T follicular helper cell (primary cell): ENCODE data around the gene SMIM22.

Source experiments
- DNase-seq: peaks from one replicate; pipeline ENCODE4 v3.0.0-alpha.2; 2020; ENCODE audit warnings: low read depth
- total RNA-seq, 2 experiments: gene quantifications; one replicate each; lab custom pipeline; 2026; lab: John Stamatoyannopoulos, UW

SMIM22 gene, protein sequence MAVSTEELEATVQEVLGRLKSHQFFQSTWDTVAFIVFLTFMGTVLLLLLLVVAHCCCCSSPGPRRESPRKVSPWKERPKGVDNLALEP
- total RNA-seq, result 0 reads per million in 2 experiments

GRCh38 chr16:4795181-4795827 lies at the start of gene SMIM22:
Gene SMIM22 (plus strand): TSS chr16:4795369. CDS start chr16:4795735, 366 bp downstream.
- no peak for DNase-seq

DNA sequence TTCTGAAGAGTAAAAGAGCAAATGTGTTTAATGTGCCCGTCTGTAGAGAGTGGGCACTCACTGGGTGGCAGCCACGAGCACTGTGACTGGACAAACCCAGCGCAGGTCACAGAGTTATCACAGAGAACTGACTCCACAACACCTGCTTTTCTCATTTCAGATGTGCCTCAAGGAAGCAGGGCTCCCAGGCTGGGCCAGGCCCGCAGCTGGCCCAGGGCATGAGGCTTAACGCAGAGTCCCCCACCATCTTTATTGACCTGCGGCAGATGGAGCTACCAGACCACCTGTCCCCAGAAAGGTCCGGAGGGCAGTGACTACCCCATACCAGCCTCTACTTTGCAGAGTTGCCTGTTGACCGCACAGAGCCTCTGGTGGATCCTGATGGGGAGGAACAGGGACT lies 49.0 kb upstream of the SMIM22 start:
- no peak for DNase-seq

DNA sequence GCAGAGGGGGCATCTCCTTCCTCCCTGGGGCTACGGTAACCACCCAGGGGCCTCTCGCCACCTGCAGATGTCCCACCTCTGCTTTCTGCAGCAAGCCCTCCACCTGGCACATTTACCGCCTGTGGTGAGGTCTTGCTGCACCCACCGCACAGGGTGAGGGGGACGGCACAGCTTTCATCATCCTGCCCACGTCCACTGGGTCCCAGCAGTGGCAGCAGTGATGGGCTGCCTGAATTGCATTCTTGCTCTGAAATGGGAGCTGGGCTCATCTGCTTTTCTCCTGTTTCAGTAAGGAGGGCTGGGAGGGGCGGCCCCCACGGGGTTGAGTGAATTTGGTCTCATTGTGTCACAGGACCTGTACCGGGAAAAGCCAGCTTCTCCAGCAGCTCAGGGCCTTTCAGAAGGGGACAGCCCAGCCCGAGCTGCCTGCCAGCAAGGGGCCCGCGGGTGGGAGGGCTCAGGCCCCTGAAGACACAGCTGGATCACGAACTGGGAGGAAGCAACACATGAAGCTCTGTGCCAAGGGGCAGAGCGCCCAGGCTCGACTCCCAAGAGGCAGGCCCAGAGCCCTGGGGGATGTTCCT lies 48.1 kb upstream of the SMIM22 start:
- DNase-seq, result no peak

DNA sequence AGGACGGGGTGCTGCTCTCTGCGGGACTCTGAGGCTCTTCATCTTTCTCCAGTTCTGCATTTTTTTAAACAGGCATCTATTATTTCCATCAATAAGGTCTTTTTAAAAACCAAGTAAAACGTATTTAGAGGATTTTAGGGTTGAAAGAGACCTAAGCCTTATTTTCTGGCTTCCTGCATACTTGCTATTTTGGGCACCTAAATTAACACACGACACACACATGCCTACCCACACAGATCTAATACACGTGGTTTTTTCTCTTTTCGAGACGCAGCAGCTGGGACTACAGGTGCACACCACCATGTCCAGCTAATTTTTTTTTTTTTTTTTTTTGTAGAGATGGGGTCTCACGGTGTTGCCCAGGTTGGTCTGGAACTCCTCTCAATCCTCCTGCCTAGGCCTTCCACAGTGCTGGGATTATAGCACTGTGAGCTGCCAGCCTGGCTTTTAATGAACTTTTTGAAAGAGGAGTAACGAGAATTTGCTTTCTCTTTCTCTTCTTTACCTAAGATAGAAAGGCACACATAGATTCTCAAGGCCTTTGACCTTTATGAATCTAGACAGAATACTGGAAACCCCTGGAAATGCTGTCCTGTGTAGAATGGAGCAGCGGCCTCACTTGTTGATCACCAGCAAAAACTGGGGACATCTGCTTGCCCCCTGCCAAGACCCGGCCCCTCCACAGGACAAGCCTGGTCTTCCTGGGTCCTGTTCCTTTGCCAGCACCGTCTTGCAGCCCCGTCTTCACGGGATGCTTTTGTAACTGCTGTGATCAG lies 47.1 kb upstream of the SMIM22 start:
- DNase-seq, result no peak

- DNase-seq, result no peak
These were observed 46.3 kb upstream of the SMIM22 start for GRCh38 chr16:4748682-4749411.

- no peak for DNase-seq
These were observed 45.4 kb upstream of the SMIM22 start for GRCh38 chr16:4749700-4750257.

DNA sequence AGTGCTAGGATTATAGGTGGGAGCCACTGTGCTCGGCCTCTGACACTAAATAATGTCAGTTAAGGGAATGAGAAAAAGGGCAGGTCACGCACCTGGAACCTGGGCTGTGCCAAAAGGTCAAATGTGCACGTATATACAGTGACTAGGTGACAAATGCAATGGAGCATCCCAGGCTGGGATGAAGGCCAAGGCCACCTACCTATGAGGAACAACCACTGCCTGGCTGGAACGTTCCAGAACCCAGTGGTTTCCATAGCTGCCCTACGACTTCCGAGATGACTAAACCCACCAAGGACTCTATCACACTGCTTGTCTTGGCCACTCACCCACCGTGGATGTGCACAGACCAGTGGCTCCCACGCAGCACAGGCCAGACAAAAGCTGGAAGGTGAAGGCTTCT lies 44.3 kb upstream of the SMIM22 start:
- DNase-seq, result no peak

DNA sequence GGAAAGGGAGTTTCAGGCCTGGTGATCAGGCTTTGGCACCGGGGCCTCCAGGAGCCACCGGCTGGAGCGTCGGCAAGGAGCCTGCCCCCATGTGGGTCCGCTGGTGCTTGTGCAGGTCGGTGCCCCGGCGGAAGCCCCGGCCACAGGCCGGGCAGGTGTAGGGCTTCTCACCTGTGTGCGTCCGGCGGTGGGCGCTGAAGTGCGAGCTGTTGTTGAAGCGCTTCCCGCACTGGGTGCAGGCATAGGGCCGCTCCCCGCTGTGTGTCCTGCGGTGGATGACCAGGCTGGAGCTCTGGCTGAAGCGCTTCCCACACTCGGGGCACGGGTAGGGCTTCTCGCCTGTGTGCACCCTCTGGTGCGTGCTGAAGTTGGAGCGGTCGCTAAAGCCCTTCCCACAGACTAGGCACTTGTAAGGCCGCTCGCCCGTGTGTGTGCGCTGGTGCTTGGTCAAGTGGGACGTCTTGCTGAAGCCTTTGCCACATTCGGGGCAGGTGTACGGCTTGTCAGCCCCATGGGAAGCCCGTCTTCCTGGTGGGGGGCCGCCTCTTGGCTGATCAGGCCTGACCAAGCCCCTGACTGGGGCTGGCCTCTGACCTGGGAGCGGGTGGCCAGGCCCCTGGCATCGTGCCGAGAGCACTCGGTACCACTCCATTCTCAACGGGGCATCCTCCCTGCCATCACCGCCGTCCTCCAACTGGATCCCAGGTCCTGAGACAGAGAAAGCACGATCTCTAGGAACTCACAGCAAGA lies 42.6 kb upstream of the SMIM22 start:
- no peak for DNase-seq

DNA sequence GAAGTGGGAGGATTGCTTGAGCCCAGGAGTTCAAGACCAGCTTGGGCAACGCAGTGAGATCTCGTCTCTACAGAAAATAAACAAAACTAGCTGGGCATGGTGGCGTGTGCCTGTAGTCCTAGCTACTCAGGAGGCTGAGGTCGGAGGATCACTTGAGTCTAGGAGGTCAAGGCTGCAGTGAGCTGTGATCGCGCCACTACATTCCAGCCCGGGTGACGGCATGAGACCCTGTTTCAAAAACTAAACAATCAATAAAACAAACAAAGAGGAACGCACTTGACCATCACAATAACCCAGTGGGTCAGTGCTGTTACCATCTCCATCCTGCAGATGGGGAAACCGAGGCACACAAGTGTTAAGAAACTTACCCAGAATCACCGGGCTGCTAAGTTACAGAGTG lies 41.9 kb upstream of the SMIM22 start:
- no peak for DNase-seq

GRCh38 chr16:4754865-4755264 lies 40.3 kb upstream of the SMIM22 start:
- no peak for DNase-seq

- DNase-seq, result no peak
These were observed 39.5 kb upstream of the SMIM22 start for GRCh38 chr16:4755687-4756086.

GRCh38 chr16:4760221-4760910 lies 34.8 kb upstream of the SMIM22 start:
- DNase-seq, result no peak

GRCh38 chr16:4762205-4762604 lies 33.0 kb upstream of the SMIM22 start:
- no peak for DNase-seq

GRCh38 chr16:4763791-4764190 lies 31.4 kb upstream of the SMIM22 start:
- DNase-seq, result no peak

DNA sequence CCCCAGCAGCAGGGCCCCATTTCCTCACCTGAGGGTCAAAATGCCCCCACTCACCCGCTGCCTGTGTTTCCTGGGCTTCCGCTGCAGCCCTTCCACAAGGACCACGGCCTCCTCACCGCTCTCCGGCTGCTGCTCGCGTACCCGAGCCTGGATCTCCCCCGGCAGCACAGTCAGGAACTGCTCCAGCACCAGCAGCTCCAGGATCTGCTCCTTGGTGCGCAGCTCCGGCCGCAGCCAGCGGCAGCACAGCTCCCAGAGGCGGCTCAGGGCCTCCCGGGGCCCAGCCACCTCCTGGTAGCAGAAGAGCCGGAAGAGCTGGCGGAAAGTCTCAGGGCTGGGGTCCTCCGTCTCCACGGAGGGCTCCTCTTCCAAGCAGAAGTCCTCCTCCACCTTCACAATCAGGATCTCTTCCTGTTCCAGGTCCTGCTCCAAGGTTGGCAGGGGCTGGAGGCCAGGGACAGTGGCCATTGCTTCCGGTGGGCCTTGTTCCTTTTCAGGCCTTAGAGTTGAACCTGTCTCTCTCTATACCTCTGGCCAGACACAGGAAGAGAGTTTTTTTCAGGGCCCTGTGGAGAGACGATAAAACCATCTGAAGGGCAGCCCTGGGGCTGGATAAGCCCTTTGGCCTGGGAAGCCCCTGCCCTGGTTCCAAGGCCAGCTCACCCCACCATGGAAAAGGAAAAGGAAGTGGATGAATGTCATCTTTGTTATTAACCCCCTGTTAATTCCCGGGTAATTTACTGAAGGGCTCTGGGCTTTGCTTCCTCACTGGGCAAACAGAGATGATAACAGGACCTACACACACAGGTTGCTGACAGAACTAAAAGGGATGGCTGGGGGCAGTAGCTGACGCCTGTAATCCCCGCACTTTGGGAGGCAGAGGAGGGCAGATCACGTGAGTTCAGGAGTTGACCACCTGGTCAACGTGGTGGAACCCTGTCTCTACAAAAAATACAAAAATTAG lies 29.4 kb upstream of the SMIM22 start:
- no peak for DNase-seq

DNA sequence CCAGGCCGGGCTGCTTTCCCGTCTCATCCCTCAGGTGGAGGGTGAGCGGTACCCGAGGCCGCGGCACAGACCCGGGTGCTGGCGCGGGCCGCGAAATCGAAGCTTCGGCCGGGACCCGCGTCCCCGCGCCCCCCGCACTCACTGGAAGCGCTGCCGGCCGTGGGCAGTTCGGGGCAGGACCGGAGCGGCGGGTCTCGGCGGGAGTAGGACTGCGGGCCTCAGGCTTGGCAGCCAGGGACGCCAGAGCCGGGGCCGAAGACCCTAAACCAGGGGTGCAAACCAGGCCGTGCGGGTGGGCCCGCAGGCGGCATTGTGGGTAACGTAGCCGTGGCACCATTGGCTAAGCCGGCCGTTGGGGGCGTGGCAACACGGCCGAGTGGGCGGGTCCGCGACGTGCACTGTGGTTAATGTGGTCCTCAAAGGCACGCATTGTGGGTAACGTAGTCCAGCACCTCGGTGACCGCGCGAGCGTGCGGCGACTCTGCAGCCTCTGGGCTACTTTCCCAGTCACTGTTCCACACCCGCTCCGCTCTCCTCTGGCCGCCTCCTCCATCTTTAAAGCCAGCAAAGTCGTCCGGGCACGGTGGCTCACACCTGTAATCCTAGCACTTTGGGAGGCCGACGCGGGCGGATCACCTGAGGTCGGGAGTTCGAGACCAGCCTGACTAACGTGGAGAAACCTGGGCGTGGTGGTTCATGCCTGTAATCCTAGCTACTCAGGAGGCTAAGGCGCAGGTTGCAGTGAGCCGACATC lies 28.1 kb upstream of the SMIM22 start, which contains the start of gene ZNF500:
Gene ZNF500, minus strand, starts transcription at position 288 of the 754 bp plus-strand sequence. CDS start 1,184 bp downstream, outside the sequence.
- peak; percentile 90 for DNase-seq

- DNase-seq, result no peak
These were observed 27.2 kb upstream of the SMIM22 start for GRCh38 chr16:4767872-4768548.
